ENCODE data around the gene PRKAA2. TPM values are rescaled to one million over a fixed set of nuclear protein-coding genes. Genes with fewer than 3 reads are reported as not detected.
"Not testable (repeated sequence)": the region's sequence is repeated elsewhere in the genome, so short reads cannot be mapped to it uniquely, and the experiment has no call there.

Gene PRKAA2
- total RNA-seq (1 to 10 TPM; 4.9 to 5.3 TPM), polyA plus RNA-seq (ENCODE audit: insufficient read depth, low read depth, low replicate concordance) (1.8 TPM)
- long read RNA-seq, donor 1, full-length matches to known transcripts, result 4 of 4 reads
- long read RNA-seq, donor 1, partial matches to known transcripts, result 0 of 4 reads
- long read RNA-seq, donor 1, other reads (novel, unspliced or antisense), result 0 of 4 reads
- long read RNA-seq, donor 2, result 0 reads

DNA sequence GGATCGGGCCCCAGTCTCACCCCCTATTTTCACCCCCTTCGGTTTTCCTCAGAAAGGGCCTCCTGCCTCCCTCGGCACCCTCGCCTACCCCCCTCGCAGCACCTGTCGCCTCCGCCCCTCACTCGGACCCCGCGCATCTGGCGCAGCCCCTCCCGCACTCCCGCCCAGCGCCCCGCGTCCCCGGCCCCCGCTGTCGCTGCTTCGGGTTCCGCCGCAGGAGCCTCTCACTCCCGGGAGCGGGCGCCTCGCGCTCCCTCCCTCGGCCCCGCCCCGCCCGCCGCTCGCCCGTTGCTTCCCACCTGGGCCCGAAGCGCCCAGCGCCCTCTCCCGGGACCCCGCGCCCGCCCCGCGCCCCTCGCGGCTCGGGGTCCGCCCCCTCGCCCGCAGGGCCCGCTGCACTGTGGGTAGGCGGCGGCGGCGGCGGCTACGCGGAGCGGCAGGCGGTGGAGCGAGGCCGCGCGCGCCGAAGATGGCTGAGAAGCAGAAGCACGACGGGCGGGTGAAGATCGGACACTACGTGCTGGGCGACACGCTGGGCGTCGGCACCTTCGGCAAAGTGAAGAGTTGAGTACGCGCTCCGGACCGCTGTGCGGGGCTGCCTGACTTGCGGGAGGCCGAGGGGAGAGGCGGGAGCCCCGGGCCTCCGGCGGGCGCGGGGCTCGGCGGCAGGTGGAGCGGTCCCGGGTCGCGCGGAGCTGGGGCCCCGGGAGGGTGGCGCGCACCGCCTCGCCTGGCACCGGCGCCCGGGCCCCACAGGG lies at the start of gene PRKAA2:
TSS of gene PRKAA2 (plus strand) at position 396 of the 758 bp plus-strand sequence. CDS start at position 470, 74 bp downstream.
- intact Hi-C loops (cut with DNase I; ENCODE audit: low total_unique reads), result no loop called here
- Histone ChIP-seq H3K27ac (peak within 1 kb of the TSS; percentile 67 to 78), H3K4me1 (peaks cover 8% of the 10 kb centered on the region), H3K4me3 (peak within 1 kb of the TSS; percentile 70 to 79), H3K36me3 (ENCODE audit: low read depth, missing control alignments) (no peaks in the 10 kb centered on the region), H3K9me3 (no peaks in the 10 kb centered on the region), H3K27me3 (no peaks in the 10 kb centered on the region)
- WGBS, 2 donors, result 2% methylated on average over 24 to 77 of the region's 103 CpGs
- TF ChIP-seq, protein P1, sequence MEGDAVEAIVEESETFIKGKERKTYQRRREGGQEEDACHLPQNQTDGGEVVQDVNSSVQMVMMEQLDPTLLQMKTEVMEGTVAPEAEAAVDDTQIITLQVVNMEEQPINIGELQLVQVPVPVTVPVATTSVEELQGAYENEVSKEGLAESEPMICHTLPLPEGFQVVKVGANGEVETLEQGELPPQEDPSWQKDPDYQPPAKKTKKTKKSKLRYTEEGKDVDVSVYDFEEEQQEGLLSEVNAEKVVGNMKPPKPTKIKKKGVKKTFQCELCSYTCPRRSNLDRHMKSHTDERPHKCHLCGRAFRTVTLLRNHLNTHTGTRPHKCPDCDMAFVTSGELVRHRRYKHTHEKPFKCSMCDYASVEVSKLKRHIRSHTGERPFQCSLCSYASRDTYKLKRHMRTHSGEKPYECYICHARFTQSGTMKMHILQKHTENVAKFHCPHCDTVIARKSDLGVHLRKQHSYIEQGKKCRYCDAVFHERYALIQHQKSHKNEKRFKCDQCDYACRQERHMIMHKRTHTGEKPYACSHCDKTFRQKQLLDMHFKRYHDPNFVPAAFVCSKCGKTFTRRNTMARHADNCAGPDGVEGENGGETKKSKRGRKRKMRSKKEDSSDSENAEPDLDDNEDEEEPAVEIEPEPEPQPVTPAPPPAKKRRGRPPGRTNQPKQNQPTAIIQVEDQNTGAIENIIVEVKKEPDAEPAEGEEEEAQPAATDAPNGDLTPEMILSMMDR (IDR thresholded peaks at IDR 0.05), result no peak
- no peak for TF ChIP-seq POLR2A (IDR thresholded peaks at IDR 0.05)
- peak; percentile 61 for DNase-seq

GRCh38 chr1:56595397-56596191 lies 49.5 kb upstream of the PRKAA2 start:
- intact Hi-C loops (cut with DNase I; ENCODE audit: low total_unique reads); DNase-seq; H3K9me3 ChIP-seq; H3K36me3 ChIP-seq (ENCODE audit: low read depth, missing control alignments); H3K27ac ChIP-seq; H3K27me3 ChIP-seq; H3K4me1 ChIP-seq; H3K4me3 ChIP-seq: not testable (repeated sequence)
- WGBS, 2 donors, result 89 to 92% methylated on average over 5 of the region's 5 CpGs

- H3K4me3 ChIP-seq; H3K36me3 ChIP-seq (ENCODE audit: low read depth, missing control alignments); H3K27me3 ChIP-seq; H3K9me3 ChIP-seq; H3K4me1 ChIP-seq; intact Hi-C loops (cut with DNase I; ENCODE audit: low total_unique reads); DNase-seq; H3K27ac ChIP-seq: not testable (repeated sequence)
- 51 to 61% methylated on average over 2 of the region's 2 CpGs for WGBS, 2 donors
Observed at GRCh38 chr1:56610097-56610496, 35.0 kb upstream of the PRKAA2 start.

- DNase-seq; H3K9me3 ChIP-seq; intact Hi-C loops (cut with DNase I; ENCODE audit: low total_unique reads); H3K36me3 ChIP-seq (ENCODE audit: low read depth, missing control alignments); H3K4me3 ChIP-seq; H3K4me1 ChIP-seq; H3K27me3 ChIP-seq; H3K27ac ChIP-seq: not testable (repeated sequence)
- 90 to 96% methylated on average over 6 of the region's 6 CpGs for WGBS, 2 donors
Observed at GRCh38 chr1:56610770-56611169, 34.3 kb upstream of the PRKAA2 start.

GRCh38 chr1:56617141-56617540 lies 28.0 kb upstream of the PRKAA2 start:
- no peak for TF ChIP-seq POLR2A (IDR thresholded peaks at IDR 0.05)
- TF ChIP-seq, protein P1 (IDR thresholded peaks at IDR 0.05), result no peak
- no peaks in the 10 kb centered on the region for H3K36me3 ChIP-seq (ENCODE audit: low read depth, missing control alignments)
- H3K27ac ChIP-seq, result no peak overlapping the region
- no peak for DNase-seq
- H3K4me3 ChIP-seq, result no peak overlapping the region
- intact Hi-C loops (cut with DNase I; ENCODE audit: low total_unique reads), result no loop called here
- no peaks in the 10 kb centered on the region for H3K4me1 ChIP-seq
- H3K27me3 ChIP-seq, result no peaks in the 10 kb centered on the region
- no peaks in the 10 kb centered on the region for H3K9me3 ChIP-seq
- WGBS, 2 donors, result 80 to 90% methylated on average over 2 of the region's 2 CpGs

GRCh38 chr1:56625819-56626440 lies 19.2 kb upstream of the PRKAA2 start:
- Histone ChIP-seq H3K27me3 (no peaks in the 10 kb centered on the region), H3K36me3 (ENCODE audit: low read depth, missing control alignments) (no peaks in the 10 kb centered on the region), H3K9me3 (no peaks in the 10 kb centered on the region), H3K27ac (no peak overlapping the region), H3K4me1 (no peaks in the 10 kb centered on the region), H3K4me3 (no peak overlapping the region)
- DNase-seq, result no peak
- WGBS, 2 donors, result 69 to 74% methylated on average over 5 of the region's 5 CpGs
- TF ChIP-seq POLR2A (IDR thresholded peaks at IDR 0.05), result no peak
- TF ChIP-seq, protein P1 (IDR thresholded peaks at IDR 0.05), result no peak
- intact Hi-C loops (cut with DNase I; ENCODE audit: low total_unique reads), result no loop called here

All from testis (tissue), 5 donors.